GM18519 (cell line): ENCODE results near the gene ABHD15.

Experiments
- ATAC-seq: cut with Tn5 transposase; IDR thresholded peaks from one replicate; pipeline ENCODE4 v1.9.1; 2021; ENCODE audit warnings: mild to moderate bottlenecking, moderate library complexity; ENCODE audit not compliant: unreplicated experiment, low FRiP score

The ABHD15 gene

GRCh38 chr17:29566473-29567303 is at the start of gene ABHD15:
ABHD15 (minus strand) TSS chr17:29567037; CDS start chr17:29566966, 71 bp downstream.
- no peak for ATAC-seq

- ATAC-seq, result no peak
These were observed 48.9 kb upstream of the ABHD15 start for GRCh38 chr17:29615492-29616299.

GRCh38 chr17:29615048-29615385 is 48.2 kb upstream of the ABHD15 start:
- no peak for ATAC-seq

GRCh38 chr17:29614349-29615047 is 47.7 kb upstream of the ABHD15 start:
- ATAC-seq, result no peak

- no peak for ATAC-seq
These were observed 47.0 kb upstream of the ABHD15 start for GRCh38 chr17:29613856-29614255.

GRCh38 chr17:29613352-29613837 is 46.6 kb upstream of the ABHD15 start:
- no peak for ATAC-seq

- ATAC-seq, result no peak
These were observed 45.8 kb upstream of the ABHD15 start for GRCh38 chr17:29612404-29613280.

- no peak for ATAC-seq
These were observed 45.2 kb upstream of the ABHD15 start for GRCh38 chr17:29612094-29612403.

- no peak for ATAC-seq
These were observed 44.7 kb upstream of the ABHD15 start for GRCh38 chr17:29611351-29612093.

GRCh38 chr17:29610395-29610794 is 43.6 kb upstream of the ABHD15 start:
- ATAC-seq, result no peak

GRCh38 chr17:29608986-29609385 is 42.1 kb upstream of the ABHD15 start:
- no peak for ATAC-seq

GRCh38 chr17:29607557-29608195 is 40.8 kb upstream of the ABHD15 start:
- ATAC-seq, result no peak

- ATAC-seq, result no peak
These were observed 36.4 kb upstream of the ABHD15 start for GRCh38 chr17:29603109-29603674.

GRCh38 chr17:29597361-29598172 is 30.7 kb upstream of the ABHD15 start:
- ATAC-seq, result no peak

- ATAC-seq, result no peak
These were observed 30.0 kb upstream of the ABHD15 start for GRCh38 chr17:29596811-29597210.

GRCh38 chr17:29595943-29596774 is 29.3 kb upstream of the ABHD15 start:
- ATAC-seq, result no peak
